Mesendoderm (in vitro differentiated cells): ENCODE measurements around the gene MBOAT1.

Experiments used
- DNase-seq: peaks from one replicate; pipeline ENCODE4 v3.0.0; 2013
- H2AK5ac ChIP-seq: 2 replicates; pipeline ENCODE4 v1.6.1; 2013; ENCODE audit warnings: low read length, inconsistent platforms
- H2BK120ac ChIP-seq: 2 replicates; pipeline ENCODE4 v1.6.1; 2013; ENCODE audit warnings: low read depth, mild to moderate bottlenecking, low read length, moderate library complexity, mixed read lengths
- H2BK15ac ChIP-seq: replicated peaks from 2 replicates; pipeline ENCODE4 v1.6.1; 2013; ENCODE audit warnings: low read depth, mild to moderate bottlenecking, moderate library complexity
- H2BK5ac ChIP-seq: 2 replicates; pipeline ENCODE4 v1.6.1; 2013; ENCODE audit warnings: low read length, inconsistent platforms
- H3K18ac ChIP-seq: 2 replicates; pipeline ENCODE4 v1.6.1; 2013; ENCODE audit warnings: mild to moderate bottlenecking, low read length, mixed read lengths
- H3K23ac ChIP-seq: one replicate; pipeline ENCODE4 v1.6.1; 2013; ENCODE audit warnings: low read length
- H3K27ac ChIP-seq: 2 replicates; pipeline ENCODE4 v1.5.1; 2013; ENCODE audit warnings: low read depth, mild to moderate bottlenecking, inconsistent platforms, low read length, moderate library complexity
- H3K27me3 ChIP-seq: 2 replicates; pipeline ENCODE4 v1.6.1; 2013; ENCODE audit warnings: low read length, control low read depth, mild to moderate bottlenecking, inconsistent platforms; ENCODE audit not compliant: insufficient read depth, poor library complexity
- H3K36me3 ChIP-seq: 2 replicates; pipeline ENCODE4 v1.6.1; 2013; ENCODE audit warnings: low read length, inconsistent platforms; ENCODE audit not compliant: control insufficient read depth, insufficient read depth
- H3K4ac ChIP-seq: one replicate; pipeline ENCODE4 v1.6.1; 2013; ENCODE audit warnings: low read depth, mild to moderate bottlenecking, low read length, moderate library complexity
- H3K4me1 ChIP-seq: 2 replicates; pipeline ENCODE4 v1.6.1; 2013; ENCODE audit warnings: low read depth, low read length, inconsistent platforms; ENCODE audit not compliant: control insufficient read depth
- H3K4me2 ChIP-seq: 2 replicates; pipeline ENCODE4 v1.6.1; 2013; ENCODE audit warnings: low read length
- H3K4me3 ChIP-seq: 2 replicates; pipeline ENCODE4 v1.5.1; 2013; ENCODE audit warnings: mild to moderate bottlenecking, low read length
- H3K56ac ChIP-seq: one replicate; pipeline ENCODE4 v1.6.1; 2013; ENCODE audit warnings: low read length
- H3K79me1 ChIP-seq: 2 replicates; pipeline ENCODE4 v1.6.1; 2013; ENCODE audit warnings: low read length, inconsistent platforms
- H3K79me2 ChIP-seq: 2 replicates; pipeline ENCODE4 v1.6.1; 2013; ENCODE audit warnings: mild to moderate bottlenecking, low read length; ENCODE audit not compliant: control insufficient read depth, insufficient read depth
- H3K9ac ChIP-seq: 2 replicates; pipeline ENCODE4 v1.6.1; 2013; ENCODE audit warnings: low read length, inconsistent platforms
- H4K5ac ChIP-seq: one replicate; pipeline ENCODE4 v1.6.1; 2013; ENCODE audit warnings: low read length
- H4K8ac ChIP-seq: one replicate; pipeline ENCODE4 v1.6.1; 2013; ENCODE audit warnings: low read depth, mild to moderate bottlenecking, control low read depth, low read length, moderate library complexity
- WGBS: extraction: QIAGEN DNeasy Blood & Tissue Kit; methylation state at CpG from one replicate; pipeline ENCODE4 v1.1.7; 2013; ENCODE audit warnings: low lambda C conversion rate, missing lambda C conversion rate; ENCODE audit not compliant: insufficient coverage; ENCODE audit errors: extremely low coverage; 5-methylcytosine and 5-hydroxymethylcytosine counted together

MBOAT1 gene

DNA sequence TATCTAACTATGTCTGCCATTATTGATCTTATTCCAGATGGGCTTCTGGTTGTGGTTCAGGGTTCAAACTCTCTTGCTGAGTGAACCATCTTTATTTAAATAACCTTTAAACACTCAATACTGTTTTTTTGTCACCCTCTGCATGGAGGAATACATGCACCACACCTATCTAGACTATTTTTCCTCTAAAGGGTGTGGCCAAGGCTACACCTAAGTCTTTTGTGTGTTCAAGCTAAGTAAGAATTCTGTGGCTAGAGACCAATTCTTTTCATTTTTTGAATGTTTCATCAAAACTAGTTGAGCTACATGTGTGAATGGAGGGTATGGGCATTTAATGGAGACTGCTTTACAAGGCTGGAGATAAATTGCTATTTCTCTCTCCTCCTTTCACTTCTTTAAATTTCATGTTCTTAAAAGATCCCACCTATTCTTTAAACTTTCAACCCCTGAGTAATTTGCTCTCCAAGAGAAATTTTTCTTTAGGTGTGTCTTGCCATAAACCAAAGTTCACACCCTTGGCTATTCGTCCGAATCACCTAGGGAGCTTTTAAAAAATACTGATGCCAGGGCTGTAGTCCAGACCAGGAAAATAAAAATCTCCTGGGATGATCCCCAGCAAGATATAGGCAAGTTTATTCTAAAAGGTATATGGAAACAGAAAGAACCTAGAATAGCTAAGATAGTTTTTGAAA, 24.8 kb upstream of the MBOAT1 start:
- Histone ChIP-seq H3K36me3 (no peaks in the 10 kb centered on the region), H3K56ac (no peak overlapping the region), H3K4me3 (no peak overlapping the region), H4K5ac (no peak overlapping the region), H3K79me1 (no peaks in the 10 kb centered on the region), H2AK5ac (no peak overlapping the region), H3K23ac (no peak overlapping the region), H3K4ac (no peak overlapping the region), H3K9ac (no peak overlapping the region), H4K8ac (no peak overlapping the region), H2BK5ac (no peak overlapping the region), H2BK15ac (no peak overlapping the region), H3K4me1 (no peaks in the 10 kb centered on the region), H3K79me2 (no peaks in the 10 kb centered on the region), H2BK120ac (no peak overlapping the region), H3K4me2 (no peak overlapping the region), H3K27ac (no peak overlapping the region), H3K18ac (no peak overlapping the region), H3K27me3 (no peaks in the 10 kb centered on the region)
- WGBS: no CpG with 5 or more reads among the region's 2 CpGs
- no peak for DNase-seq

DNA sequence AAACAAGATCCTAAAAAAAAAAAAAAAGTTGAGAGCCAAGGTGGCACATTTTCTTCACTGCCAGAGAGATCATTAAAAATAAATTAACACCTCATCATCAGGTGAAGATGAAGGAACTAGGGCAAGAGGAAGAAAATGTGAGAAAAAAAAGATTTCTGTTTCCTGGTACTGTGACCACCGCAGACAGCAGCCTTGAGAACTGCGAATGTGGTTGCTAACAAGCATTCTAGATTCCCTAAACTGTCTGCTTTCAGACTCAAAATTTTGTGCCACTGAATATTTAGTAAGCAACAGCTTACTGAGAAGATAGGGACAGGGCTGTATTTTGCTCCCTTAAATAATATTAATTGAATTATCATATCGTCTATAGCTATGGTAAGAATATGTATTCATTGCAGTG, 24.1 kb upstream of the MBOAT1 start:
- H2BK15ac ChIP-seq: no peak overlapping the region
- H3K4me1 ChIP-seq: no peaks in the 10 kb centered on the region
- no peak overlapping the region for H4K5ac ChIP-seq
- H3K36me3 ChIP-seq: no peaks in the 10 kb centered on the region
- H3K56ac ChIP-seq: no peak overlapping the region
- no peaks in the 10 kb centered on the region for H3K79me2 ChIP-seq
- no peaks in the 10 kb centered on the region for H3K79me1 ChIP-seq
- no peak overlapping the region for H2AK5ac ChIP-seq
- H2BK120ac ChIP-seq: no peak overlapping the region
- no peak overlapping the region for H3K9ac ChIP-seq
- H3K4me2 ChIP-seq: no peak overlapping the region
- no peak overlapping the region for H3K18ac ChIP-seq
- H3K4ac ChIP-seq: no peak overlapping the region
- no peak overlapping the region for H2BK5ac ChIP-seq
- H3K27me3 ChIP-seq: no peaks in the 10 kb centered on the region
- no peak overlapping the region for H3K27ac ChIP-seq
- no peak overlapping the region for H3K4me3 ChIP-seq
- no peak overlapping the region for H4K8ac ChIP-seq
- WGBS: no CpG with 5 or more reads among the region's 3 CpGs
- no peak for DNase-seq
- H3K23ac ChIP-seq: no peak overlapping the region

DNA sequence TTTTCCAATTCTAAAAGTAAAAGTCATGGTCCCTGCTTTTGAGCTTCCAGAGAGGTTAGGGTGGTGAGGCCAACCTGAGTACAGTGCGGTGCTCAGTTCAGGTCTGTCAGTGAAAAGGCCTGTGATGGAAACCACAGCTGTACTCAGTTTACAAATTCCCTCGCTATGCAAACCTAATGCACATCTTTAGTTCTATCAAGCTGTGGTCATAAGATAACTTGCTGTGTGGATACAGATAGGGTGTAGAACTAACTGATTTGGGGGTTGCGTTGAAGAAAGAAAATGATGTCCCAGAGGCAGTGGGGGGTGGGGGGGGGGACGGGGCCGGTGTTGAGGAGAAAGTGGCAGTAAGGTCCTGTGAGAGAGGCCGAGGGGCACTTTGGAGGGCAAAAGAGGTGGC, 22.8 kb upstream of the MBOAT1 start:
- no peak overlapping the region for H2BK5ac ChIP-seq
- H3K27ac ChIP-seq: no peak overlapping the region
- no peak overlapping the region for H3K56ac ChIP-seq
- H2AK5ac ChIP-seq: no peak overlapping the region
- H3K4ac ChIP-seq: no peak overlapping the region
- no peaks in the 10 kb centered on the region for H3K79me1 ChIP-seq
- H3K9ac ChIP-seq: no peak overlapping the region
- DNase-seq: no peak
- no peaks in the 10 kb centered on the region for H3K79me2 ChIP-seq
- H3K23ac ChIP-seq: no peak overlapping the region
- no peak overlapping the region for H2BK15ac ChIP-seq
- H4K5ac ChIP-seq: no peak overlapping the region
- no peak overlapping the region for H4K8ac ChIP-seq
- WGBS: no CpG with 5 or more reads among the region's 6 CpGs
- H3K4me3 ChIP-seq: no peak overlapping the region
- no peak overlapping the region for H3K18ac ChIP-seq
- H3K27me3 ChIP-seq: no peaks in the 10 kb centered on the region
- H3K36me3 ChIP-seq: no peaks in the 10 kb centered on the region
- no peaks in the 10 kb centered on the region for H3K4me1 ChIP-seq
- H3K4me2 ChIP-seq: no peak overlapping the region
- no peak overlapping the region for H2BK120ac ChIP-seq

DNA sequence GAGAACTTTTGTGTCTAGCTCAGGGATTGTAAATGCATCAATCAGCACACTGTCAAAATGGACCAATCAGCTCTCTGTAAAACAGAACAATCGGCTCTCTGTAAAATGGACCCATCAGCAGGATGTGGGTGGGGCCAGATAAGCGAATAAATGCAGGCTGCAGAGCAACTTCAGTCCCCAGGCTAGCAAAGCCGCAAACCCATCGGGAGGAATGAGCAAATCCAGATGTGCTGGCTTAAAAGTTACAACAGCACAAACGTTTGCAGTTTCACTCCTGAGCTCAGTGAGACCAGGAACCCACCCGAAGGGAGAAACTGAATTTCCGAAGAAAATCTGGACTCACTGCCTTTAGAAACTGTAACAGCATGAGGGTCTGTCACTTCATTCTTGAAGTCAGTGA, 21.9 kb upstream of the MBOAT1 start:
- H3K23ac ChIP-seq: no peak overlapping the region
- no peak for DNase-seq
- no peak overlapping the region for H3K18ac ChIP-seq
- H2AK5ac ChIP-seq: no peak overlapping the region
- no peak overlapping the region for H4K5ac ChIP-seq
- no peak overlapping the region for H3K4me2 ChIP-seq
- no peaks in the 10 kb centered on the region for H3K79me1 ChIP-seq
- H3K27ac ChIP-seq: no peak overlapping the region
- no peak overlapping the region for H3K56ac ChIP-seq
- no peak overlapping the region for H3K4me3 ChIP-seq
- H2BK5ac ChIP-seq: no peak overlapping the region
- H2BK120ac ChIP-seq: no peak overlapping the region
- WGBS: no CpG with 5 or more reads among the region's 7 CpGs
- no peaks in the 10 kb centered on the region for H3K79me2 ChIP-seq
- H3K36me3 ChIP-seq: no peaks in the 10 kb centered on the region
- H3K4ac ChIP-seq: no peak overlapping the region
- no peak overlapping the region for H4K8ac ChIP-seq
- no peaks in the 10 kb centered on the region for H3K4me1 ChIP-seq
- H3K9ac ChIP-seq: no peak overlapping the region
- H3K27me3 ChIP-seq: no peaks in the 10 kb centered on the region
- no peak overlapping the region for H2BK15ac ChIP-seq

DNA sequence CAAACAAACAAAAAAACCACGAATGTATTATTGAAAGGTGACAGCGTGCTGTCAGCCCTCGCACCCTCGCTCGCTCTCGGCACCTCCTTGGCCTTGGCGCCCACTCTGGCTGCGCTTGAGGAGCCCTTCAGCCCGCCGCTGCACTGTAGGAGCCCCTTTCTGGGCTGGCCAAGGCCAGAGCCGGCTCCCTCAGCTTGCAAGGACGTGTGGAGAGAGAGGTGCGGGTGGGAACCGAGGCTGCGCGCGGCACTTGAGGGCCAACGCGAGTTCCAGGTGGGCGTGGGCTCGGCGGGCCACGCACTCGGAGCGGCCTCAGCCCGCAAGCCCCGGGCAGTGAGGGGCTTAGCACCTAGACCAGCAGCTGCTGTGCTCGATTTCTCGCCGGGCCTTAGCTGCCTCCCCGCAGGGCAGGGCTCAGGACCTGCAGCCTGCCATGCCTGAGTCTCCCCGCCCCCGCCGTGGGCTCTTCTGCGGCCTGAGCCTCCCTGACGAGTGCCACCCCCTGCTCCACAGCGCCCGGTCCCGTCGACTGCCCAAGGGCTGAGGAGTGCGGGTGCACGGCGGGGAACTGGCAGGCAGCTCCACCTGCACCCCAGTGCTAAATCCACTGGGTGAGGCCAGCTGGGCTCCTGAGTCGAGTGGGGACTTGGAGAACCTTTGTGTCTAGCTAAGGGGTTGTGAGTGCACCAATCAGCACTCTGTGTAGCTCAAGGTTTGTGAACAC, 20.9 kb upstream of the MBOAT1 start:
- Histone ChIP-seq H3K4me1 (no peaks in the 10 kb centered on the region), H3K4me3 (no peak overlapping the region), H3K79me1 (no peaks in the 10 kb centered on the region), H3K56ac (no peak overlapping the region), H3K27me3 (no peaks in the 10 kb centered on the region), H3K18ac (no peak overlapping the region), H3K36me3 (no peaks in the 10 kb centered on the region), H3K27ac (no peak overlapping the region), H4K8ac (no peak overlapping the region), H3K9ac (no peak overlapping the region), H2AK5ac (no peak overlapping the region), H4K5ac (no peak overlapping the region), H3K79me2 (no peaks in the 10 kb centered on the region), H3K4ac (no peak overlapping the region), H3K23ac (no peak overlapping the region), H2BK15ac (no peak overlapping the region), H3K4me2 (no peak overlapping the region), H2BK5ac (no peak overlapping the region), H2BK120ac (no peak overlapping the region)
- WGBS: no CpG with 5 or more reads among the region's 44 CpGs
- no peak for DNase-seq
